ENCODE measurements around the gene TBC1D1.
"Not testable (repeated sequence)": the region's sequence is repeated elsewhere in the genome, so short reads cannot be mapped to it uniquely, and the experiment has no call there.

Gene TBC1D1

GRCh38 chr4:37968747-37969146 is 77.9 kb downstream of the TBC1D1 start:
- no peak for DNase-seq

GRCh38 chr4:37970702-37971101 is 79.8 kb downstream of the TBC1D1 start:
- no peak for DNase-seq

- no peak for DNase-seq
Measured at GRCh38 chr4:37971202-37971601, 80.3 kb downstream of the TBC1D1 start.

GRCh38 chr4:37973441-37973840 is 82.6 kb downstream of the TBC1D1 start:
- DNase-seq, result no peak

GRCh38 chr4:37975321-37975822 is 84.5 kb downstream of the TBC1D1 start:
- not testable (repeated sequence) for DNase-seq

- DNase-seq, result no peak
Measured at GRCh38 chr4:37976507-37976906, 85.6 kb downstream of the TBC1D1 start.

- peak; percentile 13 for DNase-seq
Measured at GRCh38 chr4:37976991-37977470, 86.1 kb downstream of the TBC1D1 start.

- DNase-seq, result no peak
Measured at GRCh38 chr4:37977471-37978247, 86.8 kb downstream of the TBC1D1 start.

- no peak for DNase-seq
Measured at GRCh38 chr4:37978248-37978924, 87.5 kb downstream of the TBC1D1 start.

- no peak for DNase-seq
Measured at GRCh38 chr4:37980246-37980645, 89.4 kb downstream of the TBC1D1 start.

- no peak for DNase-seq
Measured at GRCh38 chr4:37981425-37981824, 90.5 kb downstream of the TBC1D1 start.

- DNase-seq, result no peak
Measured at GRCh38 chr4:37981844-37982720, 91.2 kb downstream of the TBC1D1 start.

GRCh38 chr4:37982736-37983135 is 91.9 kb downstream of the TBC1D1 start:
- DNase-seq, result no peak

- no peak for DNase-seq
Measured at GRCh38 chr4:37983951-37984350, 93.1 kb downstream of the TBC1D1 start.

GRCh38 chr4:37985730-37986275 is 94.9 kb downstream of the TBC1D1 start:
- DNase-seq, result no peak

GRCh38 chr4:37988670-37989069 is 97.8 kb downstream of the TBC1D1 start:
- no peak for DNase-seq

GRCh38 chr4:37989398-37990260 is 98.7 kb downstream of the TBC1D1 start:
- no peak for DNase-seq

GRCh38 chr4:37990731-37991245 is 99.9 kb downstream of the TBC1D1 start:
- no peak for DNase-seq

GRCh38 chr4:37991623-37992410 is 100.9 kb downstream of the TBC1D1 start:
- no peak for DNase-seq

GRCh38 chr4:37993806-37994205 is 102.9 kb downstream of the TBC1D1 start:
- DNase-seq, result no peak

- DNase-seq, result no peak
Measured at GRCh38 chr4:37994569-37994968, 103.7 kb downstream of the TBC1D1 start.

Measured in NCI-H2171 (cell line).